ENCODE results near the gene FANCC.

The FANCC gene

DNA sequence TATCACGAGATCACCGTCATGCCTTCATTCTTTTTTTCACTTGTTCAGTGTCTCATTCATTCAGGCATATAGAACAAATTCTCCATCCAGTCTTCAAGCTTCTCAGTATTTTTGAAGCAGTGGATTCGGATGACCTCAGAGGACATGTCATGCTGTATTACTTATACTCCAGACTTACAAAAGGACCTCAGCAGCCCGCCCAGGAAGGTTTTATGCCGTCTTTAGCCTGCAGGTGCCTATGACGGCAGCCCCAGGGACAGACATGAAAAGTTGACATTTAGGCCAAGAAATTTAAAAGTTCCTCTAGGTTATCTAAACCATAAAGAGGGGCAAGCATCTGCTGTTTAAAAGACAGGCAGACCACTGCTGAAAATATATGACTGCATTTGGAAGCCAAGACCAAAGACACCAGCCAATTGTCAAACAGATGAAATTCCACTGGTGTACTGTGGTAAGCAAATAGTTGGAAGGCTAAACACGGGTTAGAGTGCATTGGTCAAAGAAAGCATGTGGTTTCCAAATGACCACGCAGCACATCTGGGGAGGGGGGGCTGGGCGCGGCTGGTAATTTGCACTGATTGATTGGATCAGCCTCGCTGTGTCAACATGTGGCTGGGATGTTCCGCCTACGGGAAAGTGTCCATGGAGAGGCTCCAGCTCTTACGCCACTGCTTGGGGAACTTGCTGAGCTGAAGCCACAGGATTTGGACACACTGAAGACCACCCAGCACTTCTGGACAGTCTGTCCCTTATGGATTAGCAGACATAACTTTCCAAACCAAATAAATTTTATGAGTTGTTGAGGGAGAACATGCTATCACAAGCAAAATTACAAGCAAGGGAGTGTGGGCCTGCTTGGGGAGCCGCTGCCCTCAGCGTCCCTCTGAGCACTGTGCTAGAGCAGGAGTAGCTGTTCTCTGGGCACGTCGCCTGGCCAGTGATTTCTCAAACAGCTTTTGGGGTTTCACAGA, 173.6 kb downstream of the FANCC start:
- DNase-seq (ENCODE audit: low read depth in 2 of 2) = no peak

DNA sequence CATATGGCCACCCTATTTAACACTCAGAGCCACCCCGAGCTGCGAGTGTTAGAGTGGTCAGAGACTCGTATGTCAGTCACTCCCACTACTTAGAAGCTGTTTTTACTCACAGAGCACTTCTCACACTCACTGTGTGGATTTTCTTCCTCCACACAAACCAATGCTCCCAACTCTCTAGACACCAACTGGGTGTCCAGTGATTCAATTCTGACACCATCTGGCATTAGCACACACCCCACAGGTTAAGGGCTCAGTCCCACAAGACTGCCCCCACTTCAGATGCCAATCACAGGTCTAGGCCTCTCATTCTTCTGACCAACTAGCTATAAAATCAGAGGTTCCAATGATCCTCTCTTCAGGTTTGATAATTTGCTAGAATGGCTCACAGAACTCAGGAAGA, 174.8 kb downstream of the FANCC start:
- no peak for DNase-seq (ENCODE audit: low read depth in 2 of 2)

DNA sequence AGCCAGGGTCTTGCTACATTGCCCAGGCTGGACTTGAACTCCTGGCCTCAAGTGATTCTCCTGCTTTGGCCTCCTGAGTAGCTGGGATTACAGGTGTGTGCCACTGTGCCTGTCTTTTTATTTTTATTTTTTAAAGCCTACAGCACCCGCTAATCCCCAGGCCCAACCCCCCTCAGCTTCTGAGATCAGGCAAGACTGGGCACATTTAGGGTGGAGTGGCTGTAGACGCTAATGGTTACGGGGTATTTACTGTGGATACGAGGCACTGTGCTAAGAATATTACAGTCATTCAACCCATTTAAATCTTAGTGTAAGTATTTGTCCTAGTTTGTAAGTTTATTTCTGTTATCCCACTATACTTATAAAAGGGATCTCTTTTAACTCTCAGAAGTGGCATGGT, 175.2 kb downstream of the FANCC start:
- DNase-seq (ENCODE audit: low read depth in 2 of 2) = no peak

DNA sequence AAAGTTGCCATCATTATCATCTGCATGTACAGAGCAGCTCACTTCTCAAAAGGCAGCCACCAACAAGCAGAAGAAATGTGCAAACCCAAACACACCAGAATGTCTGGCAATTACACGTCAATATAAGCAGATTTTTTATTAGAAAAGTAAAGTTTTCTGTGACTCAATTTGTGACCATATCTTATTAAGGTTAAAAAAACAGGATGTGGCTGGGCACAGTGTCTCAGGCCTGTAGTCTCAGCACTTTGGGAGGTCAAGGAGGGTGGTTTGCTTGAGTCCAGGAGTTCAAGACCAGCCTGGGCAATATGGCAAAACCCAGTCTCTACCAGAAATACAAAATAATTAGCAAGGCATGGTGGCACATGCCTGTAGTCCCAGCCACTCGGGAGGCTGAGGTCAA, 176.7 kb downstream of the FANCC start:
- DNase-seq (ENCODE audit: low read depth in 2 of 2) = no peak

DNA sequence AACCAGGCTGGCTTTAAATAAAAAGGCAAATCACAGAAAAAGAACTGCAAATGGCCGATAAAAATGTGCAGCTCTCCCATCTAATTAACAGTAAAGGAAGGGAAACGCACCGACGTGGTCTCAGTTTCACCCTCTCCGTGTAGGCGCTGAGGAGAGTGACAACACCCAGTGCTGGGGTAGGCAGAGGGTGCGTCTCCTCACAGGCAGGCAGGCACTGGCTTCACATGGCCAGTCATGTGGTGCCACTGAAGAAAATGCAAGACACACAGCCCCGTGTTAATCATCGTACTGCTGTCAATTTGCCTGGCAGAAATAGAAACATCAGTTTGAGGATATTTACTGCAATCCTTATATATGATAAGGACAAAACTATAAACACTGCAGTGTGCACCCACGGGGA, 178.4 kb downstream of the FANCC start:
- DNase-seq (ENCODE audit: low read depth in 2 of 2) = no peak

DNA sequence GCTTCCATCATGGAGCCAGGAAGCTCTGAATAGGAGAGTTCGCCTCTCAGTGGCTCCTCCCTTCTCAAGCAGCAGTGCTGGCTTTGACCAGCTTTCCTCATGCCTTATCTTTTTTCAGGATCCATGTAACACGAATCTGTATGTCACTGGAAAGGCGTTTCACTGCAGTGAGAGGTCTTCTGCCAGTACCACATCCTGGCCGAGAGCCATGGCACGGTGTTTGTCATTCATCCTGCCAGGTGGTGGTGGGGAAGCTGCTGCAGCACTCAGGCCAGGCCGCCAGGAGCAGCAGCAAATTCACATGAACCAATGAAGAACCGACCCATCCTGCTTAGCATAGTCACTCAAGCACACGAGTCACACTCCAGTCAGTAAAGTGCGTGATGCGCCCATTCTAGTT, 179.0 kb downstream of the FANCC start:
- no peak for DNase-seq (ENCODE audit: low read depth in 2 of 2)

DNA sequence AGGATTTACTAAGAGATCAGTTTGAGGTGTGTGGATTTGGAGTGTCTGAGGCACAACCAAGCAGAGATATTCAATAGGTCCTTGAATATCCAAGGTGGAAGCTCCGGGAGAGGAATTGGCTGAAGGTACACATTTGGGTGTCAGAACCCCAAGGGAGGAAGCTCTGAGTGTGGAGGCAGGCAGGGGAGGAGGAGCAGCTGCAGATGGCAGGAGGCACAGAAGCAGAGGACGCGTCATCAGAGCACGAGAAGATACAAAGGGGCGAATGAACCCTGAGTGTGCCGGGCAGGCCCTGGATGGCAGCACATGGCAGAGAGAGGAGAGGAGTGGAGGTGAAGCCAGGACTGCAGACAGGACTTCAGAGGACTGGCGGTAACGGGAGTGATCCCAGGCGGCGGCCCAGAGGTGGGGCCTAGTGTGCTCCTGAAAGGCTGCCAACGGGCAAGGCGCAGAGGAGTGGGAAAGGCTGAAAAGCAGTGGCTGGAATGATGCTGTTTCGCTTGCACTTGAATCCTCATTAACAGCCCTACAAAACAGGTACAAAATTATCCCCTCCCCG, 179.8 kb downstream of the FANCC start:
- DNase-seq (ENCODE audit: low read depth in 2 of 2) = no peak

DNA sequence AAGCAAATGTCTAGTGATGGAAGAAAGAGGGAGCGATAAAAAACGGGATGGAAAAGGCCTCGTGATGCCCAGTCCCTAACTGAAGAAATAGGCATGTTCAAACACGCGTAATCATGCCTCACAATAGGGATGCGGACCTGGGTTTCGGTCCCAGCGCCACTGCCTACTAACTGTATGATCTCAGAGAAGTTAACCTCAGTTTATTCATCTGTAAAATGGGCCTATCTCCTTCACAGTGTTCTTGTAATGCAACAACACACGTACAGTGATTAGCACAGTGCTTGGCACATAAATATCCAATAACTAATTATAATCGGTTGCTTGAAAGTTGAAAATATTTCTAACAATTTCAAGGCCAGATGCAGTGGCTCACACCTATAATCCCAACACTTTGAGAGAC, 181.8 kb downstream of the FANCC start:
- no peak for DNase-seq (ENCODE audit: low read depth in 2 of 2)

DNA sequence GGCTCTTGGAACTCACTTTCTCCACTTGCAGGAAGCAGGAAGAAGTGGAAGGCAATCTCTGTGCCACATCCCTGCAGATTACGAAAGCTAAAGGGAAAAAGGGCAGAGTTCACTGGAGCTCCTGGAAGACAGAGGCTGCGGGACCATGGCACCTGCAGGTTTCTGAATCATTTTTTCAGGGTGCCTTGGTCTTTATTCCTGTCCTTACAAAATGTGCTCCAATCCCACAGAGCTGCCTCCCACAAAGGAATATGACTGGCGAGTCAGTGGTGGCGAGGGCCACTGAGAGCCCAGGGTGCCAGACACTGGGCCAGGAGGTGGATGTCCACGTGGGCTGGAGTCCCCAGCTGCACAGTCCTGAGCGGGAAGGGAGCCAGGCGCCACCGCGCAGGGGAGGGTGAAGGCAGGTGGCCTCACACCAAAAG, 183.0 kb downstream of the FANCC start:
- DNase-seq (ENCODE audit: low read depth in 2 of 2) = no peak

DNA sequence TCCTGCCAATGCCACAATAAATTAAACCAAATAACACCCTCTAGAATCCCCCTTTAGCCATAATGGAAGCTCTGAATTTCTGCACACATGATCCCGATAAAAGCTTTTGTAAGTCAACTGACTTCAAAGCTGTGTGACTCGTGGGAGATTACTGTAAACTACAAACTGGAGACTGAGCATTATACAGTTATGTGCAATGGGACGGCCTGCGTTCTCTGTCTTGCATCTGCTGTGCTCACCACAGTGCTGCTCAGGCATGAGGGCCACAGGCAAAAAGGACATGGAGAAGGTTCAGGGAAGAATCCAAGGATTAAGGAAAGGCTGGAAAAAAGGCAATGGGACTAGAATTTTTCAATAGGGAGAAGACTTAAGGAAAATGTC, 184.2 kb downstream of the FANCC start:
- DNase-seq (ENCODE audit: low read depth in 2 of 2) = no peak

DNA sequence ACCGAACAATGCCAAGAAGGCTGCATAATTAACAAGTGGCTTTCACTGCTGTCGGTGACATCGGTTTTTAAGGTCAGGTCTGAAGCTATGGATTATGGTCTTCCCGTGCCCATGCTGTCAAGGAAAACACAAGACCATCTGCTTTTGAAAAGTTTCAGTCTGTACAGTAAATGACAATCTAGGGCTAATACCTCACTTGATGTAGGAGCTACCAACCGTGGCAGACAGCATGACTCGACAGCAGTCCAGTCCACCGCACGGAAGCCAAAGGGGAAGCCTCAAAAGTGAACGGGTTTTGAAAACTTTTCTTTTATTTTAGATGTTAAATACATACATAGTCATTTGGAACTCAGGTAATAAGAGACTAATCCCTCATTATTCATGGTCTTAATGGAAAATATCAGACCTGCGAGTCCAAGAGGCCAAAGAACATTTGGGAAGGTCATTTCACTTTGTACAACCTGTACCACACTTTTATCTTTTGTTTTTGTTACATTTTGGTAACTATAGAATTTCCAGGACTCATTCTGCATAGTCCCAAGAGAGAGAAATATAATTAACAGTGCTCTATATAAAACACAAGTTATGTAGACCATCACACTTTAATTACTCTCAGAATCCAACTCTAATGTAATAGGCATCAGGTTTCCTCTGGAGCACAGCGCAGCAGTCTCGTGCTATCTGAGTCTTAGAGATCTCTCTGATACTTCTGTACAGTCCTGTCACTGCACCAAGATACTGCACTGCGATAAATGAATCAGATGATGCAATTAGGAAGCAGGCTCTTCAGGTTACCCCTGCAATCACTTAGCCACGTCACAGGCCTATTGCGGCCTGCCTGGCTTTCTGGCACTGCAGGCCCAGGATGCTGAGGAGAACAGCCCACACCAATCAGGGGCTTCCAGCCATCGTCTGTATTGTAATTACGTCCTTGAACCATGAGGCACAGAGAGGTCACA, 184.9 kb downstream of the FANCC start:
- DNase-seq (ENCODE audit: low read depth in 2 of 2) = no peak

DNA sequence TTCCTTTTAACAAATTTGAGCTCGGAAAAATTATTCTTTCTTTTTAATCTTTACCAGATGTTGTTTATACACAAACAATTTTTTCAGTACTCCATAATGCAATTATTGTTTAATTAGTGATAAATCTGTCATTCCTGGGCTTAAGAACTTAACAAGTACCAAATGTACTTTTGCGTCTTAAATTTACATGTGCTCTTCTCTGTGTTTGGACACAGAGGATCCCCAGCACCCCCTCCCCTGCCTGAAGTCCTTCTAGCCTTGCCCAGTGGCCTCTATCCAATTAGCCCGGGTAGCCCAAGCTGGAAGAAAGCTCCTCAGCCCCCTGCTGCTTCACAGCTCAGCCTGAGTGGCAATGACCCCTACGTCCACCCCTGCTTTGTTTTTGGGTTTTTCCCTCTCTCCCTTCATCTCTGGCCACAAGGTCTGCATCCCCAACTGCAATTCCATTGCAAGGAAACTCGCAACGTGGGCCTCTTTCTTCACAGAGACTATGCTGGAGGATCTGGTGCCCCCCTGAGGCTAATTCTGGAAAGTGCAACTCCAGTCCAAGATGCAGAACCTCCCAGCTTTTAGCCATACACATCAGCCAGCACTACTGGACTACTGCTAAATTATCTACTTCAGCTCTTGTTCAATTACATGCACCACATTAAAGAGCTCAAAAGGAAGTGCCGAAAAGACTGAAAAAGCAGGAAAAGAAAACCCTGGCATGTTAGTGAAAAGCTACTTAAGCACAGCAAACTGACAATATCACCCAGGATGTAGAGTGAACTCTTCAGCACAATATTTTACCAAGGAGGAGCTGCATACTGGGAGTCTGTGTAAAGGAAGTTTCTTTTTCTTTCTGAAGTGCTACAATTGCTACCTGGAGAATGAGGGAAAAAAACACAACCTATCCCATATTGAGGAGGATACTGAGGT, 186.2 kb downstream of the FANCC start:
- DNase-seq (ENCODE audit: low read depth in 2 of 2) = peak; percentile 3 to 32

DNA sequence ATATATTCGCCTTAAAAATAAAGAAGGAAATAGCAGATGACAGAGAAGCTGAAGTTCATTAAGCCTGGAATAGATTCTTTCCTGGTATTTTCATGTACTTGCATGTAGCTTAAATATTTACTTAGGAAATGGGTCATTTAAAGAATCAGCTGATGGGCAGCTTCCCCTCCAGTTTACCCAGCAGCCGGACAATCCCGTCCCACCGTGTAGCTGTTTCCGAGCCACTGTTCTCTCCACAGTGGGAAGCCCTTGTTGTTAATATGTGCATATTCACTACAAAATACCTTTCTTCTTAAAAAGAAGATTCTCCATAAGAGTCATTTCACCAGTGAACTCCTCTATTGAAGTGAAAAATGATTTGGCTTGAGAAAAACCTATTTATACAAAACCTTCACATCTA, 187.0 kb downstream of the FANCC start:
- DNase-seq (ENCODE audit: low read depth in 2 of 2) = no peak

DNA sequence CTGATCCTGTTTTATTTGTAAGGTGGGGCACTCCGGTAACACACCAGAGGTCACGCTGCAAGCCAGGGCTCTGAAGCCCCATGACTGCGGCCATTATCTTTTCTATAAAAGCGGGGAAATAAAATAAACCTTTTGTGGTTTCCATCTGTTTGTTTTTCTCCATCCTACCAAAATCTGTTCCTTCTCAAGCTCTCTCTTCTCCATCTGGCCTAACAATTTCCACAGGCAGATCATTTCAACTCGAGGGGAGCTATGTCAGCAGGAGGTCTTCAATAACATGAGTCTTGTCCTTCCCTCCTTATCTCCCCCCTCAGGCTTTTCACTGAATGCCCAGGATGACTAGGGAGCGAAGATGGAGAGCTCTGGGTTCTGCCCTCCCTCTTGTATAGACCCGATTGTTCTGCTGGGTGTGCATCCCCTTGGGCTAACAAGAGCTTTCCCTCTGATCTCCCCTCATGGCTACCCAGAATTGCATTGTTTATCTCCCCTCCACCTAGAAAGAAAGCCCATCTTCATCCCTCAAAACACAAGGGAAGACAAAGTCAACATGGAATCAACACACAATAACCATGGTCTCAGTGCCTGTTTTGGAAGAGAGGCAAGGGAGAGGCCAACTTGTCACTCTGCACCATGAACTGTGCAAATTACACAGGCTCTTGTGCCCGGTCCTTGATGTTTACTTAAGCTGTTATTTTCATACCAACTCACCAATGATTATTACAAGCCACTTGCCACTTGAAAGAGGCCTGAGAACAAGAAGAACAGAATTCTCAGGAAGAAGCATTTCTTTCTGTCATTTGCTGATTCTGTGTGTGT, 187.8 kb downstream of the FANCC start:
- DNase-seq (ENCODE audit: low read depth in 2 of 2) = no peak

DNA sequence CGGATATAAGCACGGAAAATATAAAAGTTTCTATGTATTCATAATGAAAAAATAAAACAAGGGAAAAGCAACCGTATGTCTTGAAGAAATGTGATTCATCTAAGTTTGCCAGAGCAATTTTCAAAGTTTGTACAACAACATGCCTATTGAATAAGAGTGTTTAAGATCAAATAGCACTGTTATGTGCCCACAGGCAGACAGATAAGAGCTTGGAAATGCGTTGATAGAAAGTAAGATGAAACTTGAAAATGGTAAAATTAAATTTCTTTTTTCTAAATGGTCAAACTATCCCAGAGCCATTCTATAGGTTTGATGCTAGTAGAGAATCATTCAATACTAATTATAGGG, 189.4 kb downstream of the FANCC start:
- DNase-seq (ENCODE audit: low read depth in 2 of 2) = no peak

DNA sequence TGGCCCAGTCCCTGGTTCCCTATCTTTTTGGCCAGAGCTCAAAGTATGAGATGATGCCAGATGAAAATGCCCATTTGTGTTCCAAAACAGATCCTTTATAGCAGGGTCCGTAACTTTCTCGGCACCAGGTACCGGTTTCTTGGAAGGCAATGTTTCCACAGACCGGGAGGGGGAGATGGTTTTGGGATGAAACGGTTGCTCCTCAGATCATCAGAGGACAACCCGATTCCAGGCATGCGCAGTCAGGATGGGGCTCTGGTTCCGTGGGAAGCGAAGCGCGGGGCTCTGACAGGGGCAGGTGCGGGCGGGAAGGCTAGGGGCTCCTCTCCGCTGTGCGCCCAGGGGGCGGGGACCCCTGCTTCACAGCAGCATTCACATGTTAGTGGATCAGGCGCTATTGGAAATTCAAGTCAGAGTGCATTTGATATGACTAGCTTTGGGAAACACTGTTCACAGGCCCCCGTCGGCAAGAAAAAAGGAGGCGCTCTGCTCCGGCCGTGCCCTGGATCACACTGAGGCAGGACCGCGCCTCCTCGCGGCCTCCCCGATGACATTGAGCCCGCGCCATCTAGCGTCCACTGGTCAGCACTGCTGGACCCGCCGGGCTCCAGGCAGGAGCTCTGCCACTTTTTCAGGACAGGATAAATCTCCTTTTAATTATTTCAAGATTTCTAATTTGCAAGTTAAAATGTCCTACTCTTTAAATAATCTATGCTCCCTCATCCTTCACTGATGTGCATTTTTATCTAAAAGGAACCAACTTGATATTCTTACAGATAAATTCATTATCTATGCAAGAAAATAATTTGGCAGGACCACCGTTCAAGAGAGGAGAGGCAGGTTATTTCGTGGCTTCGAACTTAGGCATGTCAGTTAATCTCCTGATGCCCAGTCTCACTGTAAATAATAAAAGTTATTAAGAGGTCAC, 190.0 kb downstream of the FANCC start:
- DNase-seq (ENCODE audit: low read depth in 2 of 2) = peak; percentile 42 to 69

DNA sequence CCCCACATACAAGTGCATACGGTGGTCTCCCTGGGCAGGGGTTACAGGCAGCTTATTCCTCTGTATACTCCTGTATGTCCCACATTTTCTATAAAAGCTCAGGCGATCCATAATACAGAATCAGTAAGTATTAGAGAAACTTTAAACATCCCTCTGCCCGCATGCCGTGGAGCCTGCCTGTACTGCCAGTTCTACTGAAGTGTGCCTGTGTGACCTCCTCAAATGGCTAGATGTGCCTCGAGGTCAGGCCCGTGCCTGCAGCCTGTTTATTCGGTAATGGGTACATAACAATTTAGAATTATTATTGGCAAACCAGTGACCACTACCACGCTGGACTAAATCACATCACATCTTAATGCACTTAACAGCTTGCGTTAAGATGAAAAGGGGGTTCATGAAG, 190.8 kb downstream of the FANCC start:
- no peak for DNase-seq (ENCODE audit: low read depth in 2 of 2)

DNA sequence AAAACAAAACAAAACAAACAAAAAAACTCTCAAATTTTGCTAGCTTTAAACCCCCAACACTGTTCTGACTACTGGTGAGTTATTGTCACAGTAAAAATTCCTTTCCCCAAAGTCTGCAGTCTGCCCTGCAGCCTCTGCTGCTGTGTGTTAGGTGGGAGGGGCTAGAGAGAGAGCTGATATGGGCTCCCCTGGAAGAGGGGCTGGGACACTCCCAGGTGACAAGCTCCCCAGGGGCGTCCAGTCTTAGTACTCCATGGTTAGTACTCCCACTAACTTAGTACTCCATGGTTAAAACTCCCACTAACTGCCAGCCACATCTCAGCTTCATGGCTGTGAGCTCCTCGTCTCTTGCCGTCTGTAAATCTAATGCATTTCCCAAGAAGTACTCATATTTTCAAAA, 191.9 kb downstream of the FANCC start:
- no peak for DNase-seq (ENCODE audit: low read depth in 2 of 2)

All from stimulated activated CD4-positive, alpha-beta T cell treated with anti-CD3 and anti-CD28 coated beads, Interleukin-12 subunit alpha, Interleukin-12 subunit beta, amount 100 ng/mL, for 24 hours (primary cell).